C4-2B (cell line): ENCODE measurements around the gene CIC.
"Not testable (repeated sequence)": the region's sequence is repeated elsewhere in the genome, so short reads cannot be mapped to it uniquely, and the experiment has no call there.

Source experiments
- ZFX ChIP-seq: fragments of 450-650 bp; IDR thresholded peaks from 2 replicates; pipeline ENCODE4 v1.6.1; 2017
- TF ChIP-seq, protein P1 (sequence below): fragments of 450-650 bp; conservative IDR thresholded peaks from 2 replicates; pipeline ENCODE4 v1.5.1; 2017; ENCODE audit warnings: mild to moderate bottlenecking

DNA sequence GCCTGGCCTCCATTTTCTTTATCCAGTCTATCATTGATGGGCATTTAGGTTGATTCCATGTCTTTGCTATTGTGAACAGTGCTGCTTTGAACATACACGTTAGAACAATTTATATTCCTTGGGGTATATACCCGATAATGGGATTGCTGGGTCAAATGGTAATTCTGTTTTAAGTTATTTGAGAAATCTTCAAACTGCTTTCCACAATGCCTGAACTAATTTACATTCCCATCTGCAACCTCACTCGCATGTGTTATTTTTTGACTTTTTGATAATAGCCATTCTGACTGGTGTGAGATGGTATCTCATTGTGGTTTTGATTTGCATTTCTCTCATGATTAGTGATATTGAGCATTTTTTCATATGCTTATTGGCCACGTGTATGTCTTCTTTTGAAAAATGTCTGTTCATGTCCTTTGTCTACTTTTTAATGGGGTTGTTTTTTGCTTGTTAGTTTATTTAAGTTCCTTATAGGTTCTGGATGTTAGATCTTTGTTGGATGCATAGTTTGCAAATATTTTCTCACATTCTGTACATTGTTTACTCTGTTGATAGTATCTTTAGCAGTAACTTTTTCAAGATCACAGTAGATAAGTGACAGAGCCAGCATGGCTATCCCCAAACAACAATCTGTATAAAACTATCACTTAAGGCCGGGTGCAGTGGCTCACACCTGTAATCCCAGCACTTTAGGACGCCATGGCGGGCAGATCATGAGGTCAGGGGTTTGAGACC is 70.2 kb downstream of the CIC start:
- TF ChIP-seq, protein P1, sequence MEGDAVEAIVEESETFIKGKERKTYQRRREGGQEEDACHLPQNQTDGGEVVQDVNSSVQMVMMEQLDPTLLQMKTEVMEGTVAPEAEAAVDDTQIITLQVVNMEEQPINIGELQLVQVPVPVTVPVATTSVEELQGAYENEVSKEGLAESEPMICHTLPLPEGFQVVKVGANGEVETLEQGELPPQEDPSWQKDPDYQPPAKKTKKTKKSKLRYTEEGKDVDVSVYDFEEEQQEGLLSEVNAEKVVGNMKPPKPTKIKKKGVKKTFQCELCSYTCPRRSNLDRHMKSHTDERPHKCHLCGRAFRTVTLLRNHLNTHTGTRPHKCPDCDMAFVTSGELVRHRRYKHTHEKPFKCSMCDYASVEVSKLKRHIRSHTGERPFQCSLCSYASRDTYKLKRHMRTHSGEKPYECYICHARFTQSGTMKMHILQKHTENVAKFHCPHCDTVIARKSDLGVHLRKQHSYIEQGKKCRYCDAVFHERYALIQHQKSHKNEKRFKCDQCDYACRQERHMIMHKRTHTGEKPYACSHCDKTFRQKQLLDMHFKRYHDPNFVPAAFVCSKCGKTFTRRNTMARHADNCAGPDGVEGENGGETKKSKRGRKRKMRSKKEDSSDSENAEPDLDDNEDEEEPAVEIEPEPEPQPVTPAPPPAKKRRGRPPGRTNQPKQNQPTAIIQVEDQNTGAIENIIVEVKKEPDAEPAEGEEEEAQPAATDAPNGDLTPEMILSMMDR = not testable (repeated sequence)
- not testable (repeated sequence) for TF ChIP-seq ZFX
